Mucosa of descending colon (tissue), 3 donors: ENCODE results near the gene TULP4. TPM values are rescaled to one million over a fixed set of nuclear protein-coding genes. Genes with fewer than 3 reads are reported as not detected.

Source experiments
- total RNA-seq, 3 donors: library from RNA; stranded (reverse); fragmentation: NEBNext Ultra II Directional in 2 of 3; extraction: Animal tissue kit (Norgen Biotek cat#: 25700) in 2 of 3; gene quantifications; one replicate each; pipeline versions ENCODE4 v1.2.1 to v1.2.4, GENCODE V29; 2021 to 2023
- donor health status: DM: no; HTN: no; CAD: no; lungs with moderate emphysema.
- donor health status: DM: no; HTN: no; CAD: no.
- donor health status: DM: no; HTN: yes; CAD: no.

TULP4 gene
- total RNA-seq, 3 donors from 2014 or later, result 70.4 to 122 (median 83.6) TPM

Other genes with a start within 250 kb of the TULP4 start
- 10 to 100 TPM in 1 of 3 donors, 1 to 10 TPM in 2; 5.8 to 12.2 (median 8.0) TPM for gene SERAC1, start 144.2 kb upstream of the TULP4 start, total RNA-seq
- 10 to 100 TPM; 11.2 to 15.8 (median 13.2) TPM for gene GTF2H5, start 144.1 kb upstream of the TULP4 start, total RNA-seq
- 10 to 100 TPM; 35.7 to 47.8 (median 39.4) TPM for gene TMEM181, start 247.6 kb downstream of the TULP4 start, total RNA-seq